ENCODE data around the gene HMGN5.

Gene HMGN5

DNA sequence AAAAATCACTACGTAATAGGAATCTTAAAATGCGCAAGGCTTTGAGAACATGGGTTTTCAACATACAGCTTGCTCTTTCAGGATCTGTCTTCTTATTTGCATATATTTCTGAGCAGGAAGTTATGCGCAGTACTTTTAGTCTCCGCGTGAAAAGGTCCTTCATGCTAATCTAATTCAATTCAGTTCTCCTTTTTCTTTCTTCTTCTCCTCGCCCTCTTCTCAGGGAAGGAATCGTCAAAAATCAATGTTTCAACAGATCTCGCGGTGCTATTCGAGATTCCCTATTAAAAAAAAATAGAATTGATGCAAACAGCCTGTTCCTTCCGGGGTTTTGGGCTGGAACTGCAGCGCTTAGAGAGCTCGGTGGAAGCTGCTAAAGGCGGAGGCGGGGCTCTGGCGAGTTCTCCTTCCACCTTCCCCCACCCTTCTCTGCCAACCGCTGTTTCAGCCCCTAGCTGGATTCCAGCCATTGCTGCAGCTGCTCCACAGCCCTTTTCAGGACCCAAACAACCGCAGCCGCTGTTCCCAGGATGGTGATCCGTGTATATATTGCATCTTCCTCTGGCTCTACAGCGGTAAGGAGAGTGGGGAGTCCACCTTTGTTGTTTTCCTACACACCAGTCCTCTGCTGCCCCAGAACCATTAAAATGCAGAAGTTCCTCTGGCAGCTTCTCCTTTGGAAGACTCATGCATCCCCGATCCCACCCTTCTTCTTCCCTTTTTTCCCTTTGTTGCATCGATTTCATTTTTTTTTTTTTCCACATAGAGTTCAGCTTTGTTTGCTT is at the start of gene HMGN5, which contains the start of gene SH3BGRL:
TSS of gene HMGN5 (minus strand) at position 243 of the 785 bp plus-strand sequence. CDS start 80,364 bp downstream, outside the sequence.
TSS of gene SH3BGRL (plus strand) at position 432 of the 785 bp plus-strand sequence. CDS start at position 531, 99 bp downstream.
- peak within 1 kb of the TSS; percentile 77 for H3K4me3 ChIP-seq (ENCODE audit: low read length)
- peak; percentile 79 for DNase-seq (ENCODE audit: low read depth)
- TF ChIP-seq, protein P1, sequence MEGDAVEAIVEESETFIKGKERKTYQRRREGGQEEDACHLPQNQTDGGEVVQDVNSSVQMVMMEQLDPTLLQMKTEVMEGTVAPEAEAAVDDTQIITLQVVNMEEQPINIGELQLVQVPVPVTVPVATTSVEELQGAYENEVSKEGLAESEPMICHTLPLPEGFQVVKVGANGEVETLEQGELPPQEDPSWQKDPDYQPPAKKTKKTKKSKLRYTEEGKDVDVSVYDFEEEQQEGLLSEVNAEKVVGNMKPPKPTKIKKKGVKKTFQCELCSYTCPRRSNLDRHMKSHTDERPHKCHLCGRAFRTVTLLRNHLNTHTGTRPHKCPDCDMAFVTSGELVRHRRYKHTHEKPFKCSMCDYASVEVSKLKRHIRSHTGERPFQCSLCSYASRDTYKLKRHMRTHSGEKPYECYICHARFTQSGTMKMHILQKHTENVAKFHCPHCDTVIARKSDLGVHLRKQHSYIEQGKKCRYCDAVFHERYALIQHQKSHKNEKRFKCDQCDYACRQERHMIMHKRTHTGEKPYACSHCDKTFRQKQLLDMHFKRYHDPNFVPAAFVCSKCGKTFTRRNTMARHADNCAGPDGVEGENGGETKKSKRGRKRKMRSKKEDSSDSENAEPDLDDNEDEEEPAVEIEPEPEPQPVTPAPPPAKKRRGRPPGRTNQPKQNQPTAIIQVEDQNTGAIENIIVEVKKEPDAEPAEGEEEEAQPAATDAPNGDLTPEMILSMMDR (IDR thresholded peaks at IDR 0.05; ENCODE audit: insufficient read depth, low read depth, low read length, missing control alignments): no peak

DNA sequence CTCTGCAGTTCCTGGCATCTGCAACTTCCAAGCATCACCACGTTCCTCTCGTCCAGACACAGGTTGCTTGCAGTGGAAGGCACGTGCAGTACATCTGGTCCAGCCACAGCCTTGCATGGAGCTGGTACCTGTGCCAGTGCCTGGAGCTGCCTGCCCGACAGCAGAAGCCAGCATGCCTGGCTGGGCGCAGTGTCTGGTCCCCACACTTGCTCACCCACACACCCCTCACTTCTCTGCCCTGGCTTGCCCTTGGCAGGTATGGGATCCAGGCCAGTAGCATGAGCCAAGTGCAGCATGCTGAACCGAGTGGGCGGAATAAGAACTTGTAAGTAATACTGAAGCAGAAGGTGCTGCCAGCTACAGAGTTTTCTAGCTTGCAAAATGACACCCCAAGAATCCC is 40.0 kb upstream of the HMGN5 start:
- DNase-seq (ENCODE audit: low read depth): peak; percentile 58
- TF ChIP-seq, protein P1 (IDR thresholded peaks at IDR 0.05; ENCODE audit: insufficient read depth, low read depth, low read length, missing control alignments): no peak
- no peak overlapping the region for H3K4me3 ChIP-seq (ENCODE audit: low read length)

DNA sequence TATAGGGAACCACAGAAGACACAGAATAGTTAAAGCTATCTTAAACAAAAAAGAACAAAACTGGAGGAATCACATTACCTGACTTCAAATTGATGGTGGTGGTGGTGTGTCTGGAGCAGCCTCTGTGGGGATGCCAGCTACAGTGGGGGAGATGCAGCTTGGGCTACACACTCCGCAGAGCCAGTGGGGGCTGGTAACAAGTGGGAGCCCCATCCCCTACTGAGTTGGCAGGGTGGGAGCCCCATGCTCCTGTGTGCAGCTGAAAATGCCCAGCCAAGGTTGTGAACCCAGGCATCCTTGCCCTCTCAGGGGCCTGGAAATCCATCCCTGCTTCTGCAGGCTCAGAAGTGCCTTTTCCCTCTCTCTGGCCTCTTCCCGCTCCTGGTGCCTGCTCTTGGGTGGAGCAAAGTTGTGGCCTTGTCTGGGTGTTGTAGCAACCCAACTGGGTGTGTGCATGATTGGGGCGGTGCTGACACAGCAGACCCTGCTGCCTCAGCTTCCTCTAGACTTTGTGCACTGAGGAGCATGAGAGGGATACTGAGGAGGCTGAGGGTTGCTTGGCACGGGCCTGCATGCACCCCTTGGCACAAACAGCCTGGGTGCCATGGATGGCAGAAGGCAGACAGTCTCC is 39.1 kb upstream of the HMGN5 start:
- TF ChIP-seq, protein P1 (IDR thresholded peaks at IDR 0.05; ENCODE audit: insufficient read depth, low read depth, low read length, missing control alignments): no peak
- DNase-seq (ENCODE audit: low read depth): no peak

DNA sequence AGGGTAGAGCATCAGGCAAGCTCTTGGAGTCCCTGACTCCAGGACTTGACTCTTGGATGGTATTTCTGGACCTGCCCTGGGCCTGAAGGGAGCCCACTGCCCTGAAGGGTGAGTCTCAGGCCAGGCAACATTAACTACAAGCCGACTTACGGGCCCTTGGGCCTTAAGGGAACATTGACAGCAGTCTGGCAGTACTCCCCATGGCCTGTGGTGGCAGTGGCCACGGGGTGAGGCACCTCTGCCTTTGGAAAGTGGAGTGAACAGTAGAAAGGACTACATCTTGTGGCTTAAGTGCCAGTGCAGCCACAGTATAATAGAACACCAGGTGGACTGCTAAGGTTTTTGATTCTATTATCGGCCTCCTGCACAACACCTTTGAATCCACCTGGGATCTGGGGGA is 36.5 kb upstream of the HMGN5 start:
- DNase-seq (ENCODE audit: low read depth): no peak
- no peak overlapping the region for H3K4me3 ChIP-seq (ENCODE audit: low read length)
- TF ChIP-seq, protein P1 (IDR thresholded peaks at IDR 0.05; ENCODE audit: insufficient read depth, low read depth, low read length, missing control alignments): no peak

More for the DNA sequence above, 39.1 kb upstream of the HMGN5 start:
- no peak overlapping the region for H3K4me3 ChIP-seq (ENCODE audit: low read length)

GRCh38 chrX:81237516-81237915 is 35.8 kb upstream of the HMGN5 start:
- peak; percentile 17 for DNase-seq (ENCODE audit: low read depth)
- H3K4me3 ChIP-seq (ENCODE audit: low read length): no peak overlapping the region
- TF ChIP-seq, protein P1 (IDR thresholded peaks at IDR 0.05; ENCODE audit: insufficient read depth, low read depth, low read length, missing control alignments): no peak

DNA sequence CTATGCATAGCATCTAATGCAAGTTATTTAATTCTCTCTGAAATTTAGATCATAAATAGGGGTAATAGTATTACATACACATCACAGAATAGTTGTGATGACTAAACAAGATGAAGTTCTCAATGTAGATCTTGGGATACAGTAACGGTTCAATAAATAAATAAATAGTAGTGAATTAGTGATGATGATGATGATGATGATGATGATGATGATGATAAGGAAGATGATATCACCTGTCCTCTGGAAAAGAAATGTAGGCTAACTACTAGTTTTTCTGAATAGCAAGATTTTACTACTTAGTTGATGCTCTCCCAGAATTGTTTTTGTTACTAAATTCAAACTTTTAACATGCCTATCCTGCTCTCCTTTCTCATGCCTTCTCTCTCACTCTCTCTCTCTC is 30.5 kb upstream of the HMGN5 start:
- H3K4me3 ChIP-seq (ENCODE audit: low read length): no peak overlapping the region
- DNase-seq (ENCODE audit: low read depth): no peak
- TF ChIP-seq, protein P1 (IDR thresholded peaks at IDR 0.05; ENCODE audit: insufficient read depth, low read depth, low read length, missing control alignments): no peak
